ENCODE measurements around the gene THUMPD2.

THUMPD2 gene

DNA sequence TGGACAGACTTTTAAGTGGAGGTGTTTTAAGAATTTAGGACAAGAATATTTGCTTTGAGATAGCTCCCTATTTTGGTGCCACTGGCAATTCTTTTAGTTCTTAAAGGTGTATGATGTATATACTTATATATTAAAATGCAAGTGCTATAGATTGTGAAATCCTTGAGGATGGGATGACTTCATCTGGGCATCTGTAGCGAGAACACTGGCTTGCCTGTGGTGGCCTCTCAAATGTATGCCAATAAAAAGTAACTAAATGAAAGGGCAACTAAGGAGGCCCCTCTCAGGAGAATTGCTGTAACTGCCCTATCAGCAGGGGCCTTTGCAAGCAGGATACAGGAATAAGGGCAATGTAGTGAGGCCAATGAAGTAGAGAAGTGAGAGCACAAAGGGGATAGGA is 2.6 kb upstream of the THUMPD2 start:
- TF ChIP-seq, protein P1, sequence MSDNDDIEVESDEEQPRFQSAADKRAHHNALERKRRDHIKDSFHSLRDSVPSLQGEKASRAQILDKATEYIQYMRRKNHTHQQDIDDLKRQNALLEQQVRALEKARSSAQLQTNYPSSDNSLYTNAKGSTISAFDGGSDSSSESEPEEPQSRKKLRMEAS (IDR thresholded peaks at IDR 0.05), result no peak
- TF ChIP-seq ZBTB7A (IDR thresholded peaks at IDR 0.05; ENCODE audit: low read depth), result no peak
- no peak for TF ChIP-seq YY1 (IDR thresholded peaks at IDR 0.05; ENCODE audit: low read depth)
- TF ChIP-seq EGR1 (IDR thresholded peaks at IDR 0.05), result no peak
- no peak for TF ChIP-seq CEBPB (IDR thresholded peaks at IDR 0.05)
- TF ChIP-seq, protein P2, sequence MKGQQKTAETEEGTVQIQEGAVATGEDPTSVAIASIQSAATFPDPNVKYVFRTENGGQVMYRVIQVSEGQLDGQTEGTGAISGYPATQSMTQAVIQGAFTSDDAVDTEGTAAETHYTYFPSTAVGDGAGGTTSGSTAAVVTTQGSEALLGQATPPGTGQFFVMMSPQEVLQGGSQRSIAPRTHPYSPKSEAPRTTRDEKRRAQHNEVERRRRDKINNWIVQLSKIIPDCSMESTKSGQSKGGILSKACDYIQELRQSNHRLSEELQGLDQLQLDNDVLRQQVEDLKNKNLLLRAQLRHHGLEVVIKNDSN (IDR thresholded peaks at IDR 0.05), result no peak

DNA sequence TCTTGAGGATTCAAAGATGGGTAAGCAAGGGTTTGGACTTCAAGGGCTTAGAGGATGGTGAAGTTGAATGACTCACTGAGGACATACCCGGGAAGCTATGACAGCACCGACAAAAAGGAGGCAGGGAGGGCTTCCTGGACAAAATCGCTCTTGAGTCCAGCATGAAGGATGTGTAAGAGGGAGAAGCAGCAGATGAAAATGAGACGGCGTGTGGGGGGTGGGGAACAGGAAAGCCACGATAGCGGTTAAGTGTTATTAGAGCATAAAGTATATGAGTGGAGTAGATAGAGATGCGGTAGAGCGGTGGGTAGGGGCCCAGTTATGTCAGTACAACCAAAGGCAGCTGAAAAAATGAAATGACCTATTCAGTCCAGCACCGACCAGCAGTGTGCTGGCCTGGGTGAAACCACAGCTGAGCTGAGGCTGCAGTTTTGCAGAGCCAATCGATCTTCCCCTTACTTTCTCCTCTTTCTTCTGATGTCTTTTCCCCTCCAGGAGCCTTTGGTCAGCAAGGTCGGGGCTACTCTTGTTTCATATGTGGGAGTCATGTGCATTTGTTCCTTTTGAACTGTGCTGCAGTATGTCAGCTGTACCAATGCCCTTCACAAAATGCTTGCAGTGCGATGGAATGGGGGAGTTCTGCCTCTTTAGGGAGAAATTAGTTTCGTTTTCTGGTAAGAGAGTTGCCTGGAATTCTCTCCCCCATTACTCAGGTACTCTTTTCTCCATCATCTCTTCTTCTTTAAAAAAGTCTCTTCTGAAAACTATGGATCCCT is 2.0 kb upstream of the THUMPD2 start:
- no peak for TF ChIP-seq TCF12 (IDR thresholded peaks at IDR 0.05; ENCODE audit: low read depth)
- TF ChIP-seq RAD21 (IDR thresholded peaks at IDR 0.05; ENCODE audit: low read depth), result no peak
- TF ChIP-seq, protein P1 (IDR thresholded peaks at IDR 0.05), result no peak
- no peak for TF ChIP-seq FOXM1 (IDR thresholded peaks at IDR 0.05; ENCODE audit: borderline replicate concordance, low read depth)
- no peak for TF ChIP-seq TEAD4 (IDR thresholded peaks at IDR 0.05)
- no peak for TF ChIP-seq ZBTB7A (IDR thresholded peaks at IDR 0.05; ENCODE audit: low read depth)
- no peak for TF ChIP-seq YY1 (IDR thresholded peaks at IDR 0.05; ENCODE audit: low read depth)
- no peak for TF ChIP-seq TAF1 (IDR thresholded peaks at IDR 0.05; ENCODE audit: low read depth)
- no peak for TF ChIP-seq EGR1 (IDR thresholded peaks at IDR 0.05)
- no peak for TF ChIP-seq EP300 (IDR thresholded peaks at IDR 0.05; ENCODE audit: borderline replicate concordance)
- no peak for TF ChIP-seq NFIC (IDR thresholded peaks at IDR 0.05)
- TF ChIP-seq, protein P2 (IDR thresholded peaks at IDR 0.05), result no peak

DNA sequence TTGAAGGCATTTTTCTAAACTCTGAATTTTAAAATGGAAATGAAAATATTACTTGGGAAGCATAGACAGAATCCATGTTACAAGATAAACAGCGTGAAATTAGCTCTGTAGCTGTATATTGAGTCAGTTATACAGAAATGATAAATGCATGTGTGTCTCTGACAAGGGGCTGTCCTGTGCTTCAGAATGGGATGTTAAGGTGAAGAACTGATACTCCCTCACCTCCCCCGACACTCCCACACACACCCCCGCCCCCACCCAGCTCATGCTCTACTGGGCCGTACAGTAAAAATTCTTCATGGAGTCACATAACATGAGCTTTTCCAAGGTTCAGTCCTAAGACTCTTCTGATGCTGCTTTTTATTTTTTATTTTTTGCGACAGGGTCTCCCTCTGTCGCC is 869 bp upstream of the THUMPD2 start:
- no peak for TF ChIP-seq RAD21 (IDR thresholded peaks at IDR 0.05; ENCODE audit: low read depth)
- no peak for TF ChIP-seq CEBPB (IDR thresholded peaks at IDR 0.05)

DNA sequence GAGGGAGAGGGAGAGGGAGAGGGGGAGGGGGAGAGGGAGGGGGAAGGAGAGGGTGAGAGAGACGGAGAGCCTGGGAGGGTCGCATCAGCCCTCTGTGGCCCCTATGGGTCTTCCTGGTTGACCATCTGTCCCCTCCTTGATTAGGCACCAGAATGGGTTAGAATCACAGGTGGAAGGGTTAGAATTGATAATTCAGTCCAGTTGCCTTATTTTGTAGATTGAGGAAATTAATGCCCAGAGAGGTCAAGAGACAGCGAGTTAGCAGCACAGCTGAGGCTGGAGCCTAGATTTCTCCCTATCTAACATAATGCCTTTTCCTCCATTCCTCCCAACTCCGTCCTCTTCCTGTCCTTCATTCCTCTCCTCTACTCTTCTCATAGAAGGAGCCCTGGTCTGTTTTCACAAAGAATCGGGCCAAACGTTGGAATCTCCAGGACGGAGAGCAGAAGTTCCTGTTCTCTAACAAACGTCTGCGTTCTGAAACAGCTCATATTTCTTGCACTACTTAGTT is 338 bp upstream of the THUMPD2 start:
- TF ChIP-seq, protein P3, sequence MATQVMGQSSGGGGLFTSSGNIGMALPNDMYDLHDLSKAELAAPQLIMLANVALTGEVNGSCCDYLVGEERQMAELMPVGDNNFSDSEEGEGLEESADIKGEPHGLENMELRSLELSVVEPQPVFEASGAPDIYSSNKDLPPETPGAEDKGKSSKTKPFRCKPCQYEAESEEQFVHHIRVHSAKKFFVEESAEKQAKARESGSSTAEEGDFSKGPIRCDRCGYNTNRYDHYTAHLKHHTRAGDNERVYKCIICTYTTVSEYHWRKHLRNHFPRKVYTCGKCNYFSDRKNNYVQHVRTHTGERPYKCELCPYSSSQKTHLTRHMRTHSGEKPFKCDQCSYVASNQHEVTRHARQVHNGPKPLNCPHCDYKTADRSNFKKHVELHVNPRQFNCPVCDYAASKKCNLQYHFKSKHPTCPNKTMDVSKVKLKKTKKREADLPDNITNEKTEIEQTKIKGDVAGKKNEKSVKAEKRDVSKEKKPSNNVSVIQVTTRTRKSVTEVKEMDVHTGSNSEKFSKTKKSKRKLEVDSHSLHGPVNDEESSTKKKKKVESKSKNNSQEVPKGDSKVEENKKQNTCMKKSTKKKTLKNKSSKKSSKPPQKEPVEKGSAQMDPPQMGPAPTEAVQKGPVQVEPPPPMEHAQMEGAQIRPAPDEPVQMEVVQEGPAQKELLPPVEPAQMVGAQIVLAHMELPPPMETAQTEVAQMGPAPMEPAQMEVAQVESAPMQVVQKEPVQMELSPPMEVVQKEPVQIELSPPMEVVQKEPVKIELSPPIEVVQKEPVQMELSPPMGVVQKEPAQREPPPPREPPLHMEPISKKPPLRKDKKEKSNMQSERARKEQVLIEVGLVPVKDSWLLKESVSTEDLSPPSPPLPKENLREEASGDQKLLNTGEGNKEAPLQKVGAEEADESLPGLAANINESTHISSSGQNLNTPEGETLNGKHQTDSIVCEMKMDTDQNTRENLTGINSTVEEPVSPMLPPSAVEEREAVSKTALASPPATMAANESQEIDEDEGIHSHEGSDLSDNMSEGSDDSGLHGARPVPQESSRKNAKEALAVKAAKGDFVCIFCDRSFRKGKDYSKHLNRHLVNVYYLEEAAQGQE (IDR thresholded peaks at IDR 0.05; ENCODE audit: low read depth), result no peak
- TF ChIP-seq ZBTB7A (IDR thresholded peaks at IDR 0.05; ENCODE audit: low read depth) (no peak), FOXM1 (IDR thresholded peaks at IDR 0.05; ENCODE audit: borderline replicate concordance, low read depth) (no peak), TCF12 (IDR thresholded peaks at IDR 0.05; ENCODE audit: low read depth) (no peak), EP300 (IDR thresholded peaks at IDR 0.05; ENCODE audit: borderline replicate concordance) (no peak), NFIC (IDR thresholded peaks at IDR 0.05) (no peak), TEAD4 (IDR thresholded peaks at IDR 0.05) (no peak), CREB1 (IDR thresholded peaks at IDR 0.05; ENCODE audit: low read depth) (no peak), RAD21 (IDR thresholded peaks at IDR 0.05; ENCODE audit: low read depth) (no peak), TAF1 (IDR thresholded peaks at IDR 0.05; ENCODE audit: low read depth) (no peak), CEBPB (IDR thresholded peaks at IDR 0.05) (no peak), EGR1 (IDR thresholded peaks at IDR 0.05) (no peak), YY1 (IDR thresholded peaks at IDR 0.05; ENCODE audit: low read depth) (no peak)
- TF ChIP-seq, protein P1 (IDR thresholded peaks at IDR 0.05), result no peak
- TF ChIP-seq, protein P2 (IDR thresholded peaks at IDR 0.05), result no peak

DNA sequence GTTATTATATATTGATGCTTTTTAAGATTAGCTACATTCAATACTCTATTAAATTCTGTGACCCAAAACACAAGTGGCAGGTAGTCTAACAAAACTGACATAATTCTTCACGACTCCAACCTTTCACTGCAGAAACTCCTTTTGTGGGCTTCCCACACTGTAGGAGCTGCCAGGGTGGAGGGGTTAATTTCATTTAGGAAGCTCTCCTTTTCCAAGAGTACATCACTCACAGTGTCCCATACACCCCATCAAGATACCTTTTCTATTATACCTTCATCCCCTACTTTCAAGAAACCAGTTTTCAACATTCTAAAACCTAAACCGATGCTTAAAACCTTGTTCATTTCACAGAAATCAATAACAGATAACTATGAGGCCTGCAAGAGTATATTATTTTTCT is 825 bp downstream of the THUMPD2 start:
- TF ChIP-seq, protein P2 (IDR thresholded peaks at IDR 0.05), result no peak
- TF ChIP-seq YY1 (IDR thresholded peaks at IDR 0.05; ENCODE audit: low read depth) (no peak), TAF1 (IDR thresholded peaks at IDR 0.05; ENCODE audit: low read depth) (no peak), CREB1 (IDR thresholded peaks at IDR 0.05; ENCODE audit: low read depth) (no peak), CEBPB (IDR thresholded peaks at IDR 0.05) (no peak), EGR1 (IDR thresholded peaks at IDR 0.05) (no peak), TEAD4 (IDR thresholded peaks at IDR 0.05) (no peak), NFIC (IDR thresholded peaks at IDR 0.05) (no peak), TCF12 (IDR thresholded peaks at IDR 0.05; ENCODE audit: low read depth) (no peak), ZBTB7A (IDR thresholded peaks at IDR 0.05; ENCODE audit: low read depth) (no peak), RAD21 (IDR thresholded peaks at IDR 0.05; ENCODE audit: low read depth) (no peak), EP300 (IDR thresholded peaks at IDR 0.05; ENCODE audit: borderline replicate concordance) (no peak), FOXM1 (IDR thresholded peaks at IDR 0.05; ENCODE audit: borderline replicate concordance, low read depth) (no peak)
- TF ChIP-seq, protein P1 (IDR thresholded peaks at IDR 0.05), result no peak
- TF ChIP-seq, protein P3 (IDR thresholded peaks at IDR 0.05; ENCODE audit: low read depth), result no peak
